Measurements from ENCODE around the gene MFSD11. TPM values are rescaled to one million over a fixed set of nuclear protein-coding genes. Genes with fewer than 3 reads are reported as not detected.
A peak's percentile ranks its signal among the peaks of the same experiment; 100 is the strongest.
"Not testable (repeated sequence)": the region's sequence is repeated elsewhere in the genome, so short reads cannot be mapped to it uniquely, and the experiment has no call there.

MFSD11 gene
- total RNA-seq, 1 donor from 2014 or later, result 55.9 TPM

GRCh38 chr17:76796081-76796480 is 58.2 kb downstream of the MFSD11 start:
- DNase-seq (ENCODE audit: low spot score), result no peak

GRCh38 chr17:76797241-76797840 is 59.4 kb downstream of the MFSD11 start:
- DNase-seq (ENCODE audit: low spot score), result no peak

GRCh38 chr17:76801706-76802105 is 63.8 kb downstream of the MFSD11 start:
- no peak for DNase-seq (ENCODE audit: low spot score)

GRCh38 chr17:76805319-76805718 is 67.4 kb downstream of the MFSD11 start:
- peak; percentile 32 for DNase-seq (ENCODE audit: low spot score)

- not testable (repeated sequence) for DNase-seq (ENCODE audit: low spot score)
These were observed 68.2 kb downstream of the MFSD11 start for GRCh38 chr17:76806151-76806550.

- DNase-seq (ENCODE audit: low spot score), result not testable (repeated sequence)
These were observed 68.8 kb downstream of the MFSD11 start for GRCh38 chr17:76806767-76807166.

GRCh38 chr17:76808326-76808725 is 70.4 kb downstream of the MFSD11 start:
- no peak for DNase-seq (ENCODE audit: low spot score)

- DNase-seq (ENCODE audit: low spot score), result no peak
These were observed 73.0 kb downstream of the MFSD11 start for GRCh38 chr17:76810956-76811355.

GRCh38 chr17:76811834-76812233 is 73.9 kb downstream of the MFSD11 start:
- DNase-seq (ENCODE audit: low spot score), result no peak

GRCh38 chr17:76812263-76812662 is 74.3 kb downstream of the MFSD11 start:
- DNase-seq (ENCODE audit: low spot score), result no peak

- no peak for DNase-seq (ENCODE audit: low spot score)
These were observed 75.0 kb downstream of the MFSD11 start for GRCh38 chr17:76812968-76813367.

- not testable (repeated sequence) for DNase-seq (ENCODE audit: low spot score)
These were observed 78.1 kb downstream of the MFSD11 start for GRCh38 chr17:76815907-76816589.

- DNase-seq (ENCODE audit: low spot score), result peak; percentile 58
These were observed 78.7 kb downstream of the MFSD11 start for GRCh38 chr17:76816590-76817135.

- no peak for DNase-seq (ENCODE audit: low spot score)
These were observed 82.1 kb downstream of the MFSD11 start for GRCh38 chr17:76820039-76820438.

- no peak for DNase-seq (ENCODE audit: low spot score)
These were observed 82.6 kb downstream of the MFSD11 start for GRCh38 chr17:76820561-76820960.

- no peak for DNase-seq (ENCODE audit: low spot score)
These were observed 84.4 kb downstream of the MFSD11 start for GRCh38 chr17:76822184-76822778.

- no peak for DNase-seq (ENCODE audit: low spot score)
These were observed 86.2 kb downstream of the MFSD11 start for GRCh38 chr17:76824093-76824492.

GRCh38 chr17:76826330-76827068 is 88.6 kb downstream of the MFSD11 start:
- no peak for DNase-seq (ENCODE audit: low spot score)

GRCh38 chr17:76827736-76828135 is 89.8 kb downstream of the MFSD11 start:
- no peak for DNase-seq (ENCODE audit: low spot score)

Data from umbilical cord (tissue), 2 donors.